Measurements from ENCODE around the gene THYN1.

The THYN1 gene

DNA sequence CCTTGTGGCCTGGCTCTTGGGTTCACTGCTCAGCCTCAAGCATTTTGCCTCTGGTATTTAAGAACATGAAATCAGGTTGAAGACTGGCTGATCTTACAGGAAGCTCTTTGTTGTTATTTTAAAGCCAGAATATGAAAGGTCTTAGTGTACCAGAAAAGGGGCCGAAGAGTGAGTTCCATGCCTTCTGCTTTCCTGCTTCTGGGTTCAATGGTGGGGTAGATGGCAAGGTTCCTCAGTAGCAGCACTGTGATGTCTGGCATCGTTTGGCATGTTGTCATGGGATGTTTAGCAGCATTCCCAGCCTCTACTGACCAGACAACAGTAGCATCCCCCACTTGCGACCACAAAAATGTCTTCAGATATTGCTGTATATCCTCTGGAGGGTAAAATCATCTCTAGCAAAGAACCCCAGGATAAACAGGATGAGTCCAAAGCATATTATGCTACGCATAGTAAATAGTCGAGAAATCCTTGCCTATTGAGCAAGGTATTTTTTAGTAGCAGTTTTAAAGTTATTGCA, 26.3 kb downstream of the THYN1 start:
- no peak for DNase-seq (ENCODE audit: extremely low read depth, low read depth)

DNA sequence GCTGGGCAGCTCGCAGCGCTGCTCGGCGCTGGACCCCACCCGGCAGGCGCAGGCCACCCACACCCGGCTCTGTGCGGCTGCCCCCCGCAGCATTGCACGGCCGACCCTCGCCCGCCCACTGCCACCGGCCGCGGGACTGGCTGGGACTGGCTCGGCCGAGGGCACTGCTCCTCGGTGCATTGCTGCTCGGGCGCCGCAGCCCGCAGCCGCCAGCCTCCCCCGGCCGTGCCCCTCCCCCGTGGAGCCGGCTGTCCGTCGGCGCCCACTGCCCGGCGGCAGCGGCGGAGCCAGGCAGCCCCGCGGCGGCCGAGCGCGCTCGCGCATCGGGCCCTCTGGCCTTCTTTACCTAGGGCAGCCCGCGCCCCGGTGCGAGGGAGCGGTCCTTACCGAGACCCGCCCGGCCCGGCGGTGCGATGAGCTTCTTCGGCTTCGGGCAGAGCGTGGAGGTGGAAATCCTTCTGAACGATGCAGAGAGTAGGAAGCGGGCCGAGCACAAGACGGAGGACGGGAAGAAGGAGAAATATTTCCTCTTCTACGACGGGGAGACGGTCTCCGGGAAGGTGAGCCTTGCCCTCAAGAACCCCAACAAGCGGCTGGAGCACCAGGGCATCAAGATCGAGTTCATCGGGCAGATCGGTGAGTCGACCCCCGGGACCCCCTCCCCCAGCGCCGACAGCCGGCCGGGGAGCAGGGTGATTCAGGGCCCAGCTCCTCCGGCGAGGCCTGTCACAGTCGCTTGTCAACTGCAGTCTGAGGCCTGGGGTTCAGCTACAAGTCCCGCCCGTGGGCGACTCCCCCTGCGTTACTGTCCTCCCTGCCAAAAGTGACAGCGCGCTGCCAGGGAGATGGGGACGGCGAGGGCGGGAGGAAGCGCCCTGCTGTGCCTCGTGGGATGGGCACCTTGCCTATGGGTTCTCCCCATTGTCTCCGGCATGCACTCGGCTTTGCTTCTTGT, 28.2 kb downstream of the THYN1 start:
- DNase-seq (ENCODE audit: extremely low read depth, low read depth), result no peak
- TF ChIP-seq, protein P1, sequence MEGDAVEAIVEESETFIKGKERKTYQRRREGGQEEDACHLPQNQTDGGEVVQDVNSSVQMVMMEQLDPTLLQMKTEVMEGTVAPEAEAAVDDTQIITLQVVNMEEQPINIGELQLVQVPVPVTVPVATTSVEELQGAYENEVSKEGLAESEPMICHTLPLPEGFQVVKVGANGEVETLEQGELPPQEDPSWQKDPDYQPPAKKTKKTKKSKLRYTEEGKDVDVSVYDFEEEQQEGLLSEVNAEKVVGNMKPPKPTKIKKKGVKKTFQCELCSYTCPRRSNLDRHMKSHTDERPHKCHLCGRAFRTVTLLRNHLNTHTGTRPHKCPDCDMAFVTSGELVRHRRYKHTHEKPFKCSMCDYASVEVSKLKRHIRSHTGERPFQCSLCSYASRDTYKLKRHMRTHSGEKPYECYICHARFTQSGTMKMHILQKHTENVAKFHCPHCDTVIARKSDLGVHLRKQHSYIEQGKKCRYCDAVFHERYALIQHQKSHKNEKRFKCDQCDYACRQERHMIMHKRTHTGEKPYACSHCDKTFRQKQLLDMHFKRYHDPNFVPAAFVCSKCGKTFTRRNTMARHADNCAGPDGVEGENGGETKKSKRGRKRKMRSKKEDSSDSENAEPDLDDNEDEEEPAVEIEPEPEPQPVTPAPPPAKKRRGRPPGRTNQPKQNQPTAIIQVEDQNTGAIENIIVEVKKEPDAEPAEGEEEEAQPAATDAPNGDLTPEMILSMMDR (IDR thresholded peaks at IDR 0.05; ENCODE audit: low read depth, low read length), result no peak

More for the DNA sequence above, 26.3 kb downstream of the THYN1 start:
- TF ChIP-seq, protein P1 (IDR thresholded peaks at IDR 0.05; ENCODE audit: low read depth, low read length), result no peak

DNA sequence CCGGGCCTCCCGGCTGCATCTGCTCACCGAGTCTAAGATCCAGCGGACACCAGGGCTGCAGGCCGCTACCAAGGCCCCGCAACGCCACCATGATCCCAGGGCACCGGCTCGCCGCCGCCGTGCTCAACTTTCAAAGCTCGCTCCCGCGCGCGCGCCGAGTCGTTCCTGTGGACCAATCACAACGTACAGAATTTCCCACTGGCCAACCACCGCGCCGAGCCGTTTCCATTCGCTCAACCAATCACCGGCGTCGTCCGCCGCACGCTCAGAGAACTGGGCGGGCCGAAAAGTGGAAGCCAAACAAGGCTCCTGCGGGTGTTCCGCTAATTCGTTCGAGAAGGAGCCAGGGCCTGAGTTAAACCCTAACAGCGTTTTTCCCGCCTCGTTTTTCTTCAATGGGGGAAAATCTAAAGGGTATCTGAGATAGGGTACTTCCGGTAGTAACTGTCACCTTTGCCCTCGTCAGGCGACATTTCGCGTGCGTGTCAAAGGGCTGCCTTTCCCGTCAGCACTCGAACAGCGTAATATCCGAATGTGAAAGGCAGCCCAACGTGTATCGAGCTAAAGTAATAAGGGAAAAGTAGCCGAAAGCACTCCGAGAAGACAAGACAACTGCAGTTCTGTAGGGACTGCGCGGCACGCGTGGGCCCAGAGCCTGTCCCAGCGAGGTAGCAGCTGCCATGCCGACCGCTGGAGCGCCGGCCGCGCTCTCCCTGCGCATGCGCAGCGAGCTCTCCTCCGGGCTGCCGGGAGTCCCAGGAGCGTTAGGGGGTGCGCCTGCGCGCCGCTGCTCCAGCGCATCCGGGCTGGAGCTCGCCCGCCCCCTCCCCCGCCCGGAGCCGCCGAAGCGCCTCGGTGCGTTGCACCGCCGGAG, 29.1 kb downstream of the THYN1 start, which contains the start of the genes NCAPD3 and VPS26B:
Gene NCAPD3, minus strand, starts transcription at position 132 of the 874 bp plus-strand sequence. Its CDS starts 41 bp downstream, at position 91.
Gene VPS26B, plus strand, starts transcription at position 836 of the 874 bp plus-strand sequence. CDS start 452 bp downstream, outside the sequence.
- peak; percentile 88 for DNase-seq (ENCODE audit: extremely low read depth, low read depth)
- TF ChIP-seq, protein P1 (IDR thresholded peaks at IDR 0.05; ENCODE audit: low read depth, low read length), result no peak

DNA sequence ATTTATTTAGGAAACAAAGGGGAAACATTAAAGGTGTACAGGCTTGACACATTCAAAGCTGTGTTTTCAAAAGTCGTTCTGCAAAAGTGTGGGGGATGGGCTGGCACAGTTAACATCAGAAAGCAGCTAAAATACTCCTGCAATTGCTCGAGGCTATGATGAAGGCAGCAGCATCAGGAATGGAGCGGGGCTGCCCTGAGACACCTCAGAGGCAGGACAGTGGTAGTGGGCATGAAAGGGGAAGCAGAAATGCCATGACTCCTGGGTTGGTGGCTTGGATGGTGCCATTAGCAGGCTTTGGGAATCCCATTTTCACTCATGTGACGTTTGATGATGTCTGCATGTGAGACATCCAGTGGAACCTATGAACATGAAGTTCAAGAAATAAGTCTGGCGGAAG, 30.0 kb downstream of the THYN1 start:
- TF ChIP-seq, protein P1 (IDR thresholded peaks at IDR 0.05; ENCODE audit: low read depth, low read length), result no peak
- no peak for DNase-seq (ENCODE audit: extremely low read depth, low read depth)

DNA sequence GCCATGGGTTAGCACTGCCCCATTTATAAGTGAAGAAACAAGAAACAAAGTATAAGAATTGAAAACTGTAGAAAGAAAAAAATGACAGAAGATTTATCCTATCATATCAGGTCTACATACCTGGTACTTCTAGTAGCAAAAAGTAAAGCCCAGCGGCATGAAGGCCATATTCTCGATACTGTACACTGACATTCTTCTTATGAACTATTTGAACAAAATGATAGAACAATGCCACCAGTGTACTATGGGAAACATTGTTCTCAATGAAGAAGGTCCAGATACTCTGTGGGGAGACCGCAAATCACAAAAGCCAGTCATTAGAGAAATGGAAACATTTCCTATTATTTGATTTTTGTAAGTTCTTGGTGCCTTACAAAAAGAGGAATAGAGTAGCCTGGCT, 36.3 kb downstream of the THYN1 start:
- no peak for DNase-seq (ENCODE audit: extremely low read depth, low read depth)
- TF ChIP-seq, protein P1 (IDR thresholded peaks at IDR 0.05; ENCODE audit: low read depth, low read length), result no peak

DNA sequence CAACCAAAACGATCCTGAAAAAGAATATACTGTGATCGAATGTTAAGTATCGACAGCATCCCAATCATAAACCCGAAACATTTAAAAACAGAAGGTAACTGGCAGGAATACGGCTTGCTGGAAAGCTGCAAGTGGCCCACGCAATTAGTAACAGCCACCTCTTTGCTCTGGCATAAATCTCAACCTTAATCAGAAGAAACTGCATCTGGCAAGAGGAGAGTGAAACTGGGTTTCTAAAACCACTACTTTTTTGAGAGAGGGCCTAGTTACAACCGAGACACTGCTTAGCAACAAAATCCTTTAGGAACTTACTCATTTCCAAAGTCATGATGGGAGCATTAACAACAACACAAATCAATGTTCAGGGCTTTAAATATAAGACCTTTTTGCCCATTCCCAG, 37.3 kb downstream of the THYN1 start:
- TF ChIP-seq, protein P1 (IDR thresholded peaks at IDR 0.05; ENCODE audit: low read depth, low read length), result no peak
- no peak for DNase-seq (ENCODE audit: extremely low read depth, low read depth)
